HepG2 (cell line): ENCODE data around the gene GAPDH.

Experiments
- POLR2A ChIP-seq, 2 experiments: IDR thresholded peaks; 2 replicates each; pipeline ENCODE4 v1.6.1; 2011; ENCODE audit warnings: low read depth in 2 of 2, low read length in 2 of 2, mild to moderate bottlenecking in 1 of 2, moderate library complexity in 1 of 2; ENCODE audit not compliant: insufficient read depth in 1 of 2
- ZMYM3 ChIP-seq: sonication (generic); formaldehyde crosslinking; IDR thresholded peaks from 2 replicates; pipeline ENCODE4 v1.5.1; 2020; ENCODE audit warnings: mild to moderate bottlenecking, missing genetic modification reagents

DNA sequence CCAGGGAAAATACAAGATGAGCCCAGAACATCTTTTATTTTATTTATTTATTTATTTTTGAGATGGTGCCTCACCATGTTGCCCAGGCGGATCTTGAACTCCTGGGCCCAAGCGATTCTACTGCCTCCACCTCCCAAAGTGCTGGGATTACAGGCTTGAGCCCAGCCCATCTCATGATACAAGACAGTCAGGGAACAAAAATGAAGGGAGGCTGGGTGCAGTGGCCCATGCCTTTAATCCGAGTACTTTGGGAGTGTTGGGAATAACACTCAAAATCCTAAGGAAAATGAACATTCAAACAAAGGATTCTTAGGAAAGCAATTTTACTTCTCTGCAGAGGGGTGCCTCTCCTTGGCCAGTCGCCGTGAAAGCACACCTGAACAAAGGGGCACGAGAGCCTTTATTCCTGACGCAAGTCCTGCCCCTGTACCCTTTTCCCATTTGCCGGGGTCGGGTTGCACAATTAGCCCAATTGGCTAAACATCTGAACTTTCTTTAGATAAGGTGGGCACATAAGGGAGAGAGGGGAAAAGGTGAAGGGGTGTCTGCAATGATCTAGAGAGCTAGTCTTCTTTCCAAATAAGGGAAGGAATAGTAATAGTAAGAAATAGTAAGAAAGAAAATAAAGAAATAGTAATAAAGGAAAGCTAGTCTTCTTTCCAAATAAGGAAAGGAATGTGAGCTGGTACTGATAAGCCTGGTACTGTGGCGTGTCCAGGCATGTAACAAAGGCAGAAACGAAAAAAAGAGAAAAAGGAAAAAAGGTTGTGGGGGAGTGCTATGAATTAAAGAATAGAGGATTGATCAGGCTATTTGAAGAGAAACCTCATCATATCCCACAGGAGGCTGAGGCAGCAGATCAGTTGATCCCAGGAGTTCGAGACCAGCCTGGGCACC, 27.0 kb upstream of the GAPDH start:
- TF ChIP-seq POLR2A (IDR thresholded peaks at IDR 0.05; ENCODE audit: insufficient read depth in 1 of 2, low read depth in 2 of 2, low read length in 2 of 2) (no peak), ZMYM3 (CRISPR knock-in tag) (no peak)
